Smooth muscle cell (in vitro differentiated cells): ENCODE results near the gene ZNF473. TPM values are rescaled to one million over a fixed set of nuclear protein-coding genes. Genes with fewer than 3 reads are reported as not detected.
A peak's percentile ranks its signal among the peaks of the same experiment; 100 is the strongest.

Experiments used
- DNase-seq: peaks from one replicate; lab custom pipeline; 2025; ENCODE audit not compliant: unreplicated experiment; lab: John Stamatoyannopoulos, UW
- H2AFZ ChIP-seq: fragments of 200-600 bp; sonication (generic); 2 replicates; pipeline ENCODE4 v1.6.0; 2016; ENCODE audit warnings: antibody characterized with exemption, low read depth, mild to moderate bottlenecking
- H3F3A ChIP-seq: fragments of 200-600 bp; sonication (generic); 2 replicates; pipeline ENCODE4 v1.6.0; 2017; ENCODE audit warnings: antibody characterized with exemption, low read depth
- H3K27ac ChIP-seq: fragments of 200-600 bp; sonication (generic); 2 replicates; pipeline ENCODE4 v1.5.1; 2016; ENCODE audit warnings: low read depth, mild to moderate bottlenecking
- H3K27me3 ChIP-seq: fragments of 200-600 bp; sonication (generic); 2 replicates; pipeline ENCODE4 v1.6.1; 2016; ENCODE audit warnings: low read depth, mild to moderate bottlenecking
- H3K36me3 ChIP-seq: fragments of 200-600 bp; sonication (generic); 2 replicates; pipeline ENCODE4 v1.5.1; 2016; ENCODE audit warnings: low read depth
- H3K4me1 ChIP-seq: fragments of 200-600 bp; sonication (generic); 2 replicates; pipeline ENCODE4 v1.5.1; 2016; ENCODE audit warnings: low read depth
- H3K4me2 ChIP-seq: fragments of 200-600 bp; sonication (generic); 2 replicates; pipeline ENCODE4 v1.6.0; 2016; ENCODE audit warnings: mild to moderate bottlenecking
- H3K4me3 ChIP-seq: fragments of 200-600 bp; sonication (generic); 2 replicates; pipeline ENCODE4 v1.5.1; 2016; ENCODE audit warnings: mild to moderate bottlenecking
- H3K79me2 ChIP-seq: fragments of 200-600 bp; sonication (generic); 2 replicates; pipeline ENCODE4 v1.6.0; 2016; ENCODE audit warnings: low read depth, mild to moderate bottlenecking
- H3K9ac ChIP-seq: fragments of 200-600 bp; sonication (generic); 2 replicates; pipeline ENCODE4 v1.6.0; 2016; ENCODE audit warnings: low read depth
- H3K9me3 ChIP-seq: fragments of 200-600 bp; sonication (generic); replicated peaks from 2 replicates; pipeline ENCODE4 v1.5.1; 2016; ENCODE audit warnings: low read depth
- H4K20me1 ChIP-seq: fragments of 200-600 bp; sonication (generic); 2 replicates; pipeline ENCODE4 v1.6.0; 2016; ENCODE audit warnings: low read depth
- CTCF ChIP-seq: fragments of 200-600 bp; sonication (generic); IDR thresholded peaks from 2 replicates; pipeline ENCODE4 v1.5.1; 2017; ENCODE audit warnings: borderline replicate concordance, mild to moderate bottlenecking, antibody characterized with exemption; ENCODE audit not compliant: insufficient read depth, poor library complexity, severe bottlenecking
- WGBS: methylation state at CpG from one replicate; pipeline ENCODE4 v1.1.7; 2016; ENCODE audit warnings: low lambda C conversion rate; 5-methylcytosine and 5-hydroxymethylcytosine counted together
- polyA plus RNA-seq: library from polyadenylated mRNA; unstranded; fragments of >200 nt; fragmentation: Nextera tagmentation; extraction: Ambion mirVana; gene quantifications from 2 replicates; pipeline ENCODE4 v1.2.1, GENCODE V29; 2016
- total RNA-seq: library from RNA; depleted of rRNA; stranded (reverse); fragments of >200 nt; gene quantifications from 2 replicates; pipeline ENCODE4 v1.2.3, GENCODE V29; 2014

Gene ZNF473
- total and polyA plus RNA-seq, 2 experiments from 2014 or later: 7.9 to 8.1 TPM

- no peak for DNase-seq
- H3K4me2 ChIP-seq: no peak overlapping the region
- H3K27me3 ChIP-seq: no peaks in the 10 kb centered on the region
- H3K9ac ChIP-seq: no peak overlapping the region
- no peak overlapping the region for H3K27ac ChIP-seq
- H3K79me2 ChIP-seq: peaks cover 23% of the 10 kb centered on the region
- H2AFZ ChIP-seq: no peak overlapping the region
- H3K4me1 ChIP-seq: peaks cover 7% of the 10 kb centered on the region
- WGBS: 96% methylated on average over 6 of the region's 6 CpGs
- no peak for TF ChIP-seq CTCF
- no peaks in the 10 kb centered on the region for H3K9me3 ChIP-seq
- H3K36me3 ChIP-seq: peaks cover 9% of the 10 kb centered on the region
- no peak overlapping the region for H3K4me3 ChIP-seq
- peaks cover 32% of the 10 kb centered on the region for H4K20me1 ChIP-seq
- H3F3A ChIP-seq: no peaks in the 10 kb centered on the region
These were observed 5.3 kb upstream of the ZNF473 start for GRCh38 chr19:50020481-50020880.

GRCh38 chr19:50022823-50023222 lies 3.0 kb upstream of the ZNF473 start:
- no peaks in the 10 kb centered on the region for H3F3A ChIP-seq
- no peak overlapping the region for H3K27ac ChIP-seq
- H3K79me2 ChIP-seq: peaks cover 42% of the 10 kb centered on the region
- peaks cover 13% of the 10 kb centered on the region for H3K4me1 ChIP-seq
- H2AFZ ChIP-seq: no peak overlapping the region
- DNase-seq: no peak
- H4K20me1 ChIP-seq: peaks cover 32% of the 10 kb centered on the region
- WGBS: 90% methylated on average over 7 of the region's 7 CpGs
- no peaks in the 10 kb centered on the region for H3K9me3 ChIP-seq
- no peak overlapping the region for H3K4me3 ChIP-seq
- no peak for TF ChIP-seq CTCF
- H3K36me3 ChIP-seq: no peaks in the 10 kb centered on the region
- no peak overlapping the region for H3K9ac ChIP-seq
- no peak overlapping the region for H3K4me2 ChIP-seq
- no peaks in the 10 kb centered on the region for H3K27me3 ChIP-seq

GRCh38 chr19:50024719-50025021 lies 1.1 kb upstream of the ZNF473 start:
- peak overlapping the region; percentile 95 for H3K9ac ChIP-seq
- H3K4me3 ChIP-seq: peak overlapping the region; percentile 78
- H3K4me1 ChIP-seq: peaks cover 13% of the 10 kb centered on the region
- DNase-seq: no peak
- H4K20me1 ChIP-seq: peaks cover 28% of the 10 kb centered on the region
- 2% methylated on average over 10 of the region's 10 CpGs for WGBS
- peak overlapping the region; percentile 96 for H3K4me2 ChIP-seq
- H3F3A ChIP-seq: no peaks in the 10 kb centered on the region
- H3K36me3 ChIP-seq: no peaks in the 10 kb centered on the region
- no peaks in the 10 kb centered on the region for H3K27me3 ChIP-seq
- peaks cover 59% of the 10 kb centered on the region for H3K79me2 ChIP-seq
- H3K9me3 ChIP-seq: no peaks in the 10 kb centered on the region
- TF ChIP-seq CTCF: no peak
- H3K27ac ChIP-seq: peak overlapping the region; percentile 78
- H2AFZ ChIP-seq: peak overlapping the region; percentile 91

- Histone ChIP-seq H3K79me2 (peaks cover 64% of the 10 kb centered on the region), H3K27ac (peak within 1 kb of the TSS; percentile 96), H3K4me2 (peak within 1 kb of the TSS; percentile 96), H3K4me1 (peaks cover 13% of the 10 kb centered on the region), H3F3A (no peaks in the 10 kb centered on the region), H3K27me3 (no peaks in the 10 kb centered on the region), H3K9me3 (no peaks in the 10 kb centered on the region), H3K4me3 (peak within 1 kb of the TSS; percentile 78), H3K36me3 (no peaks in the 10 kb centered on the region), H4K20me1 (peaks cover 28% of the 10 kb centered on the region), H3K9ac (peak within 1 kb of the TSS; percentile 95), H2AFZ (peak within 1 kb of the TSS; percentile 91)
- peak; percentile 89 for DNase-seq
- TF ChIP-seq CTCF: no peak
- WGBS: under 1% methylated on average over 59 of the region's 59 CpGs
These were observed 597 bp upstream of the ZNF473 start, which contains the start of gene VRK3 for GRCh38 chr19:50025022-50025793. Gene VRK3, minus strand, starts transcription at chr19:50025372. Its CDS starts 9,210 bp downstream, at chr19:50016162.
